HG03439 (cell line): ENCODE results near the gene HNMT.
"Not testable (repeated sequence)": the region's sequence is repeated elsewhere in the genome, so short reads cannot be mapped to it uniquely, and the experiment has no call there.

Source experiments
- ATAC-seq: cut with Tn5 transposase; IDR thresholded peaks from one replicate; pipeline ENCODE4 v1.9.1; 2021; ENCODE audit warnings: mild to moderate bottlenecking, moderate library complexity; ENCODE audit not compliant: unreplicated experiment

The HNMT gene

DNA sequence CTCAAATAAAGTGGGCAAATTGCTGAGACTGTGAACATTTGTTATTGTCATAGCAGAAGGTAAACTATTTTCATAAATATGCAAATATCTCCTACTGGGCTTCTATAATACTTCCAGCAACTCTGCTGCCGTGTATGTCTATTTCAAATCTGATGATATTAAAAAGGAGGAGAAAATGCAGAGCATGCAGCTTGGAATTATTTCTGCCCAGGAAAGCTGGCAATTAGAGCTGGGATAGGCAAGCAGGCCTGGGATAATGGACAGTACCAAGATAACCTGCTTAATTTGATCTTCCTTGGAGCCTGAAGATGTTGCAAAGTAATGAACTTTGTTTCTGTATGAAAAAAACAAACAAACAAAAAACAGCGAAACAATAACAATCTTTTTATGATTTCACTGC is 72.8 kb downstream of the HNMT start:
- no peak for ATAC-seq

DNA sequence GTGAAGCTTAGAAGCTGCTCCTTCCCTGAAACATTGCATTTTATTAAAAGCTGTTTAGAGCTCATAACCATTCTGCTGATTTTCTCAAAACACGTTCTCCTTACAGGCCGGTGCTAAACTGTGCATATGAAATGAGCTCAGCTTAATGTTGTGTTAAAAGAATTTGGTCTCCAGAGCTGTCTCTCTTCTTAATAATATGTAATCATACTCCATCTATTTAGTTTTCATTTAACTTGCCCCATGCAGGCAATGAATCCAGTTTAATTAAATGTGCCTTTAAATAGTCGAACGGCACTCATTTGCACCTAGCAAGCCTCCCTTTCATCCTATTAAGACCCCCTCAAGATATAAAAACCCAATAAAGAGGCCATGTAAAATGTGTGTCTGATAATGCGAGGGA is 76.3 kb downstream of the HNMT start:
- no peak for ATAC-seq

DNA sequence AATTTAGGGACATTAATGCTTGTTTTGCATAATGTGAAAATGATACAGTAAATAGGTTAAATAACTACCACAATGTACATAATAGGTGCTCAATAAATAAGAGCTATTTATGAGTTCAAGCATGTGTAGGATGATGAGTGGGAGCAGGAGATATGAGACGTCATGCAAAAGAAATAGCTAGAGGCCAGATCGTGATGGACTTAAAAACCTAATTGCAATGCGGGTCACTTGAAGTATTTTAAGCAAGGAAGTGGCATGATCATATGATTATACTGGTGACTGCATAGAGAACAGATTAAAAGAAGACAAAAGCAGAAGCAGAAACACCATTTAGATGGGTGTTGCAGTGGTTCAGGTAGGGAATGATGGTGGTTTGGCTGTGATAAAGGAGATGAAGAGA is 78.0 kb downstream of the HNMT start:
- no peak for ATAC-seq

DNA sequence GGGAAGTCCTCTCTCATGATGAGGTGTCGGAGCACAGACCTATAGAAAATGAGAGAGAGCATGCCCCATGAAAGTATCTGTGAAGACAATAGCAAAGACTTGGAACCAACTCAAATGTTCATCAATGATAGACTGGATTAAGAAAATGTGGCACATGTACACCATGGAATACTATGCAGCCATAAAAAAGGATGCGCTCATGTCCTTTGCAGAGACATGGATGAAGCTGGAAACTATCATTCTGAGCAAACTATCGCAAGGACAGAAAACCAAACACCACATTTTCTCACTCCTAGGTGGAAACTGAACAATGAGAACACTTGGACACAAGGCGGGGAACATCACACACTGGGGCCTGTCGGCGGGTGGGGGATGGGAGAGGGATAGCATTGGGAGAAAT is 79.3 kb downstream of the HNMT start:
- ATAC-seq = not testable (repeated sequence)

DNA sequence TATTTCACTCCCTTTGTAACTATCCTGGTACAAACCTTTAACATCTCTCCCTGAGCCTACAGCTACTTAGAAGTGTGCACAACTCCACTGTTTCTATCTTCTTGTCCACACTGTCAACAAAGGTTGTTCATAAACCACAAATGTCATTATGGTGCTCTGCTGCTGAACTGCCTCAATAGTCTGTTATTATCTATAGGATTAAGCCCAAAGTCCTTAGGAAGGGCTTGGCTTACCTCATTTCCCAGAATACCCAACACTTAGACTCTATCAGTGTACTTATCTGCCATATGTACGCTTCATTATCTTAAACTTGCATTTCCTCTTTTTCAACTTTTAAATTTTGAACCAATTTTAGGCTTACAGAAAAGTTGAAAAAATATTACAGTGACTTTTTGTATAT is 94.2 kb downstream of the HNMT start:
- ATAC-seq = no peak

DNA sequence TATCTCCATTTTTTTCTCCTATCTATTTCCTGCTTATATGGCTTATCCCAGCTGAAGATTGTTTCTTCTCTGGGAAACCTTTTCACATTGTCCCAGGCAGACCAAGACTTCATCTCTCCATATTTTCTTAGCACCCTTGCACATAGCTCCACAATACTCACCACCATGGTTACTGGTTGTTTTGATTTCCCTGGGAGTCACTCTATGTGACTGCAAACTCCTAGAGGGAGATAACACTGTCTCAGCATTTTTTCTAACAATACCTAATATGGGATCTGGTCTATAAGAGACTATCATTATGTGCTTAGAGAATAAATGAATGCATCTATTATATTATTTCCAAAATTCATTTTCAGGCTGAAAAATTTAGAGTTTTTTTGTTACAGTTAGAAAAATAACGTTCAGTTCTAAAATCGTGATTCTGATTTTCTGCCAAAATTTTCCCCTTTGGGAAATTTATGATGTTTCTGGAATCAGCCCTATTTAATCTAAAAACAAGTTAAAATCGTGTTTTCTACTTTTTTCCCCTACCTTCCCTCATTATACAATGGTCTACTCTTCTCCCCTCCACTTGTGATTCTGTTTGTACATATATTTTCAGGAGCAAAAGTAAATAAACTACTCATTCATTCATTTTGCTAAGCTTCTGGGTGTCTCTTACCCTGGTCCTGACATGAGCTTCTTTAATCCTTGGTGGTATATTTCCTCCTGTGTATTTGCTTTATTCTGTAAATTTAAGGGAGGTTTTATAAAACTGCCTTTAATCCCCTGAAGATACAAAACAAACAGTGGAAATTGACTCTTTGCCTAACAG is 95.4 kb downstream of the HNMT start:
- ATAC-seq = no peak

DNA sequence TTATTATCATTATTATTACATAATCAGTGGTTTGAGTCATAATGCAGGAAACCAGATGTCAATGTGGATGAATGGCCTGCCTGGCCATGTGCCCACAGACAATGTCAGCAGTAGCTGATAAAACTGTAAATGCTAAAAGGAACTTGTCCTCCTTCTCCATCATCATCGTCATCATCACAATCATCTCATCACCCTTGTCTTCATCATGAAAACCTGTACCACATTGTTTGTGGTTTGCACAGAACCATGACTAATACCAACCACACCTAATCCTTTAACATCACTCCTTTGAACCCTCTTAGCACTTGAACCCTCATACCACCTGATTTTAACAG is 96.0 kb downstream of the HNMT start:
- ATAC-seq = no peak

DNA sequence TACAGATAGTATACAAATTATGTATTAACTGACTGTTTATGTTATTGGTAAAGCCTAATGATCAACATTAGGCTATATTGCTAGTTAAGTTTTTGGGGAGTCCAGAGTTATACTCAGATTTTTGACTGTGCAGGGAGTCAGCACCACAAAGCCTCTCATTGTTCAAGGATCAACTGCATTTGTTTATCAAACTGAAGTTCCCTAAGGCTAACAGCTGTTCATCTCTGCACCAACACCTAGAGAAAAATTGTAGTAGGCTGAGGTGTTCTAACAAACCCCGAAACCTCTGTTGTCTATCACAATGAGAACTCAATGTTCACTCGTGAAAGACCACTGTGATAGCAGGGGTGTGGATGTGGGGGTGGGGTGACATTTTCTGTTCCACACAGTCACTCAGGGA is 97.7 kb downstream of the HNMT start:
- ATAC-seq = no peak

DNA sequence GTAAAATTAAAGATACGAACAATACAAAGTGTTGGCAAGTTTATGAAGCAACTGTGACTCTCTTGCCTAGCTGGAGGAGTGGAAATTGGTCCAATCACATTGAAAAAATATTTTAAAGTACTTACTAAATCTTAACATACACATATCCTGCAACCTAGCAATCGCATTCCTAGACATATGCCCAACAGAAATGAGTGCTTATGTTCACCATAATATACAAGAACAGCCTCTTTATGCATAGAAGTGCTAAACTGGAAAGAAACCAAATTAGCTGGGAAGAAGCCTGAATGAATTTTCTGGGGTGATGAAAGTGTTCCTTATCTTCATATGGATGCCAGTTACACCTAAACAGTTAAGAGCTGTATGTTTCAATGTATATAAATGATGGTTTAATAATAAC is 98.9 kb downstream of the HNMT start:
- ATAC-seq = no peak
